K562 (cell line): ENCODE results near the gene IFFO2. TPM values are rescaled to one million over a fixed set of nuclear protein-coding genes. Genes with fewer than 3 reads are reported as not detected.
A peak's percentile ranks its signal among the peaks of the same experiment; 100 is the strongest.

Experiments
- ATF3 ChIP-seq, 2 experiments: fragments of 450-650 bp in 1 of 2; sonication (generic) in 1 of 2; formaldehyde crosslinking in 1 of 2; IDR thresholded peaks in 1 of 2; conservative IDR thresholded peaks in 1 of 2; 2 replicates each; pipeline versions ENCODE4 v1.6.1 to v1.8.1; 2016 to 2023; ENCODE audit warnings: mild to moderate bottlenecking in 2 of 2, moderate library complexity in 2 of 2, inconsistent platforms in 1 of 2, missing genetic modification reagents in 1 of 2
- BMI1 ChIP-seq: fragments of 150-350 bp; IDR thresholded peaks from 2 replicates; pipeline ENCODE4 v1.6.1; 2014; ENCODE audit warnings: low read length
- CBX8 ChIP-seq: fragments of 200-600 bp; sonication (generic); IDR thresholded peaks from 2 replicates; pipeline ENCODE4 v1.6.1; 2012; ENCODE audit warnings: borderline replicate concordance, mixed run types, low read depth, mild to moderate bottlenecking, moderate library complexity, mixed read lengths, low read length, control low read depth, inconsistent platforms; ENCODE audit not compliant: poor library complexity, severe bottlenecking; ENCODE audit errors: extremely low read depth
- CHD4 ChIP-seq: fragments of 200-600 bp; sonication (generic); IDR thresholded peaks from 3 replicates; pipeline ENCODE4 v1.6.1; 2012; ENCODE audit warnings: low read depth, mild to moderate bottlenecking, mixed read lengths, low read length, inconsistent platforms; ENCODE audit not compliant: insufficient read depth, insufficient replicate concordance, poor library complexity, severe bottlenecking
- EHMT2 ChIP-seq: fragments of 450-650 bp; IDR thresholded peaks from 2 replicates; pipeline ENCODE4 v1.6.1; 2018; ENCODE audit warnings: antibody characterized with exemption
- ETV5 ChIP-seq: sonication (generic); formaldehyde crosslinking; IDR thresholded peaks from 2 replicates; pipeline ENCODE4 v1.4.0; 2020; ENCODE audit warnings: low read depth, mild to moderate bottlenecking, missing genetic modification reagents
- HNRNPK ChIP-seq: fragments of 200-400 bp; formaldehyde crosslinking; IDR thresholded peaks from one replicate; pipeline ENCODE4 v1.6.1; 2018; ENCODE audit warnings: mild to moderate bottlenecking, low read depth, low read length; ENCODE audit not compliant: poor library complexity, severe bottlenecking
- KLF1 ChIP-seq: fragments of 450-650 bp; IDR thresholded peaks from 2 replicates; pipeline ENCODE4 v1.6.1; 2016; ENCODE audit warnings: missing genetic modification characterization, missing compliant biosample characterization
- KLF16 ChIP-seq: IDR thresholded peaks from 2 replicates; pipeline ENCODE4 v1.6.1; 2016; ENCODE audit warnings: antibody characterized with exemption
- NONO ChIP-seq, 2 experiments: fragments of 200-400 bp in 1 of 2; fragments of 450-650 bp in 1 of 2; formaldehyde crosslinking in 1 of 2; IDR thresholded peaks; 2 replicates each; pipeline ENCODE4 v1.6.1; 2017; ENCODE audit warnings: low read depth in 2 of 2, mild to moderate bottlenecking in 2 of 2, moderate library complexity in 2 of 2, low read length in 1 of 2
- NRF1 ChIP-seq, 2 experiments: fragments of 450-650 bp; IDR thresholded peaks in 1 of 2; conservative IDR thresholded peaks in 1 of 2; 2 replicates each; pipeline ENCODE4 v1.6.1; 2014; ENCODE audit warnings: mild to moderate bottlenecking in 2 of 2
- PHTF2 ChIP-seq: fragments of 250-450 bp; sonication (Bioruptor Pico); IDR thresholded peaks from 2 replicates; pipeline ENCODE4 v1.5.0; 2021; ENCODE audit warnings: mild to moderate bottlenecking
- SMARCA4 ChIP-seq: fragments of 450-650 bp; IDR thresholded peaks from 2 replicates; pipeline ENCODE4 v1.6.1; 2016
- SRSF3 ChIP-seq: fragments of 200-400 bp; formaldehyde crosslinking; IDR thresholded peaks from 2 replicates; pipeline ENCODE4 v1.6.1; 2016; ENCODE audit warnings: mild to moderate bottlenecking, low read length, moderate library complexity; ENCODE audit not compliant: insufficient read depth
- TFAM ChIP-seq: fragments of 250-450 bp; sonication (Bioruptor Pico); conservative IDR thresholded peaks from 2 replicates; pipeline ENCODE4 v1.5.0; 2021; ENCODE audit warnings: mild to moderate bottlenecking, moderate library complexity
- ZBTB1 ChIP-seq: sonication (generic); formaldehyde crosslinking; IDR thresholded peaks from 2 replicates; pipeline ENCODE4 v1.8.1; 2023; ENCODE audit warnings: missing genetic modification reagents, low read depth, mild to moderate bottlenecking, borderline replicate concordance
- ZNF224 ChIP-seq: sonication (generic); formaldehyde crosslinking; IDR thresholded peaks from 2 replicates; pipeline ENCODE4 v1.8.0; 2022; ENCODE audit warnings: mild to moderate bottlenecking, missing genetic modification reagents
- polyA plus RNA-seq, 8 experiments: library from polyadenylated mRNA; depleted of rRNA in 4 of 8; stranded (reverse) in 5 of 8; unstranded in 3 of 8; fragments of >200 nt; fragmentation: Nextera tagmentation in 2 of 8; fragmentation: Illumina TruSeq in 1 of 8; extraction: Ambion mirVana in 2 of 8; extraction: Trizol in 1 of 8; gene quantifications; 2 replicates each; pipeline versions ENCODE4 v1.2.1 to v1.2.3, GENCODE V29; 2011 to 2014; ENCODE audit warnings: inconsistent platforms in 1 of 8, missing spikeins in 1 of 8
- total RNA-seq, 7 experiments: library from RNA; depleted of rRNA in 6 of 7; stranded (reverse); fragments of >200 nt in 6 of 7; fragmentation: Illumina TruSeq in 2 of 7; extraction: Trizol in 2 of 7; gene quantifications; 2 replicates each; pipeline versions ENCODE4 v1.2.1 to v1.2.3, GENCODE V29; 2011 to 2021; ENCODE audit warnings: low replicate concordance in 1 of 7
- TF ChIP-seq, protein P1 (sequence below): sonication (generic); formaldehyde crosslinking; IDR thresholded peaks from 2 replicates; pipeline ENCODE4 v1.8.0; 2023; ENCODE audit warnings: missing genetic modification reagents, mild to moderate bottlenecking, borderline replicate concordance
- TF ChIP-seq, protein P2 (sequence below): sonication (generic); formaldehyde crosslinking; IDR thresholded peaks from 2 replicates; pipeline ENCODE4 v1.9.0; 2022; ENCODE audit warnings: mild to moderate bottlenecking, missing genetic modification reagents
- TF ChIP-seq, protein P3 (sequence below): fragments of 450-650 bp; IDR thresholded peaks from 2 replicates; pipeline ENCODE4 v1.6.1; 2016; ENCODE audit warnings: antibody characterized with exemption

Gene IFFO2
- total and polyA plus RNA-seq, 9 of the 15 experiments (the other 6 are each of a cell fraction or from before 2014, with no cell fraction given), result 0.15 to 1.0 (median 0.44) TPM; not detected in 2

DNA sequence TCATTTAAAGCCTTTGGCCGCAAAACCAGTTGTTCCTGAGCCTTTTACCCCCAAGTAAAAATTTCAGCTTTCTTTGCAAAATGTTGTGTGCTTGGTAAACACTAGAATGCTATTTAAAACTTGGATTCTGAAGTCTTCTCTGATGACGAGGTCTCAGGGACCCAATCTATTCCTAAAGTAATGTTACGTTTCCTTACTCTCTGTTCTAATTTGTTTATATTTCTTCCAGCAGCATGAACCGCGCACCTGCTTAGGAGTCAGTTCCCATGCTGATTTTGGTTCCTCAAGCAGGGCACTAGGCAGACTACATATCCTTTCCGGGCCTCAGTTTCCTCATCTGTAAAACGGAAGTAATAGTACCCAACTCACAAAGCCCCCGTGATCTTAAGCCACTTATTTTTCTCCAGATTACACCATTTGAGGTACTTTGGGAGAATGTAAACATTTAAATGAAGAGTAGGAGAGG is 53.2 kb downstream of the IFFO2 start (continued):
- TF ChIP-seq, protein P1, sequence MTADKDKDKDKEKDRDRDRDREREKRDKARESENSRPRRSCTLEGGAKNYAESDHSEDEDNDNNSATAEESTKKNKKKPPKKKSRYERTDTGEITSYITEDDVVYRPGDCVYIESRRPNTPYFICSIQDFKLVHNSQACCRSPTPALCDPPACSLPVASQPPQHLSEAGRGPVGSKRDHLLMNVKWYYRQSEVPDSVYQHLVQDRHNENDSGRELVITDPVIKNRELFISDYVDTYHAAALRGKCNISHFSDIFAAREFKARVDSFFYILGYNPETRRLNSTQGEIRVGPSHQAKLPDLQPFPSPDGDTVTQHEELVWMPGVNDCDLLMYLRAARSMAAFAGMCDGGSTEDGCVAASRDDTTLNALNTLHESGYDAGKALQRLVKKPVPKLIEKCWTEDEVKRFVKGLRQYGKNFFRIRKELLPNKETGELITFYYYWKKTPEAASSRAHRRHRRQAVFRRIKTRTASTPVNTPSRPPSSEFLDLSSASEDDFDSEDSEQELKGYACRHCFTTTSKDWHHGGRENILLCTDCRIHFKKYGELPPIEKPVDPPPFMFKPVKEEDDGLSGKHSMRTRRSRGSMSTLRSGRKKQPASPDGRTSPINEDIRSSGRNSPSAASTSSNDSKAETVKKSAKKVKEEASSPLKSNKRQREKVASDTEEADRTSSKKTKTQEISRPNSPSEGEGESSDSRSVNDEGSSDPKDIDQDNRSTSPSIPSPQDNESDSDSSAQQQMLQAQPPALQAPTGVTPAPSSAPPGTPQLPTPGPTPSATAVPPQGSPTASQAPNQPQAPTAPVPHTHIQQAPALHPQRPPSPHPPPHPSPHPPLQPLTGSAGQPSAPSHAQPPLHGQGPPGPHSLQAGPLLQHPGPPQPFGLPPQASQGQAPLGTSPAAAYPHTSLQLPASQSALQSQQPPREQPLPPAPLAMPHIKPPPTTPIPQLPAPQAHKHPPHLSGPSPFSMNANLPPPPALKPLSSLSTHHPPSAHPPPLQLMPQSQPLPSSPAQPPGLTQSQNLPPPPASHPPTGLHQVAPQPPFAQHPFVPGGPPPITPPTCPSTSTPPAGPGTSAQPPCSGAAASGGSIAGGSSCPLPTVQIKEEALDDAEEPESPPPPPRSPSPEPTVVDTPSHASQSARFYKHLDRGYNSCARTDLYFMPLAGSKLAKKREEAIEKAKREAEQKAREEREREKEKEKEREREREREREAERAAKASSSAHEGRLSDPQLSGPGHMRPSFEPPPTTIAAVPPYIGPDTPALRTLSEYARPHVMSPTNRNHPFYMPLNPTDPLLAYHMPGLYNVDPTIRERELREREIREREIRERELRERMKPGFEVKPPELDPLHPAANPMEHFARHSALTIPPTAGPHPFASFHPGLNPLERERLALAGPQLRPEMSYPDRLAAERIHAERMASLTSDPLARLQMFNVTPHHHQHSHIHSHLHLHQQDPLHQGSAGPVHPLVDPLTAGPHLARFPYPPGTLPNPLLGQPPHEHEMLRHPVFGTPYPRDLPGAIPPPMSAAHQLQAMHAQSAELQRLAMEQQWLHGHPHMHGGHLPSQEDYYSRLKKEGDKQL (CRISPR knock-in tag), result no peak
- TF ChIP-seq EHMT2 (no peak), BMI1 (no peak), SRSF3 (no peak), ZBTB1 (no peak), PHTF2 (no peak), SMARCA4 (peak; percentile 7; the same call in 1 of the 2 replicates), NRF1 (conservative IDR thresholded peaks at IDR 0.05 in 1 of 2, IDR thresholded peaks at IDR 0.05 in 1 of 2) (no peak), CHD4 (peak; percentile 84), KLF16 (no peak), ATF3 (IDR thresholded peaks at IDR 0.05) (no peak), ATF3 (CRISPR knock-in tag; conservative IDR thresholded peaks at IDR 0.05) (no peak), CBX8 (no peak), ZNF224 (CRISPR knock-in tag) (no peak), KLF1 (tag) (no peak), HNRNPK (no peak), TFAM (CRISPR knock-in tag) (no peak), ETV5 (CRISPR knock-in tag) (no peak), NONO (IDR thresholded peaks at IDR 0.05; ENCODE audit: low read depth in 2 of 2, low read length in 1 of 2) (no peak)
- TF ChIP-seq, protein P2, sequence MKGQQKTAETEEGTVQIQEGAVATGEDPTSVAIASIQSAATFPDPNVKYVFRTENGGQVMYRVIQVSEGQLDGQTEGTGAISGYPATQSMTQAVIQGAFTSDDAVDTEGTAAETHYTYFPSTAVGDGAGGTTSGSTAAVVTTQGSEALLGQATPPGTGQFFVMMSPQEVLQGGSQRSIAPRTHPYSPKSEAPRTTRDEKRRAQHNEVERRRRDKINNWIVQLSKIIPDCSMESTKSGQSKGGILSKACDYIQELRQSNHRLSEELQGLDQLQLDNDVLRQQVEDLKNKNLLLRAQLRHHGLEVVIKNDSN (CRISPR knock-in tag), result no peak
- TF ChIP-seq, protein P3, sequence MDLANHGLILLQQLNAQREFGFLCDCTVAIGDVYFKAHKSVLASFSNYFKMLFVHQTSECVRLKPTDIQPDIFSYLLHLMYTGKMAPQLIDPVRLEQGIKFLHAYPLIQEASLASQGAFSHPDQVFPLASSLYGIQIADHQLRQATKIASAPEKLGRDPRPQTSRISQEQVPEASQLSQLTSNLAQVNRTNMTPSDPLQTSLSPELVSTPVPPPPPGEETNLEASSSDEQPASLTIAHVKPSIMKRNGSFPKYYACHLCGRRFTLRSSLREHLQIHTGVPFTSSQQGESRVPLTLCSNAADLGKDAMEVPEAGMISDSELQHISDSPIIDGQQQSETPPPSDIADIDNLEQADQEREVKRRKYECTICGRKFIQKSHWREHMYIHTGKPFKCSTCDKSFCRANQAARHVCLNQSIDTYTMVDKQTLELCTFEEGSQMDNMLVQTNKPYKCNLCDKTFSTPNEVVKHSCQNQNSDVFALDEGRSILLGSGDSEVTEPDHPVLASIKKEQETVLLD, result 0 out of 2 replicates have a peak, but pooled peaks have one; percentile 3
